Activated naive CD4-positive, alpha-beta T cell treated with anti-CD3 and anti-CD28 coated beads for 36 hours (primary cell): ENCODE results near the gene VEGFA. TPM values are rescaled to one million over a fixed set of nuclear protein-coding genes. Genes with fewer than 3 reads are reported as not detected.
"Not testable (repeated sequence)": the region's sequence is repeated elsewhere in the genome, so short reads cannot be mapped to it uniquely, and the experiment has no call there.

Source experiments
- CTCF ChIA-PET: fragments of 350-600 bp; sonication (Branson Sonifier 250); formaldehyde crosslinking; loops from one replicate; lab custom pipeline; 2021; ENCODE audit warnings: antibody characterized with exemption; lab: Charles Lee
- DNase-seq: peaks from one replicate; pipeline ENCODE4 v3.0.0-alpha.2; 2020
- H3K27ac Mint-ChIP-seq: one replicate; pipeline ENCODE4 v1.8.0; 2021; ENCODE audit warnings: mild to moderate bottlenecking, mixed read lengths
- H3K27me3 Mint-ChIP-seq: one replicate; pipeline ENCODE4 v1.8.0; 2021; ENCODE audit warnings: low read depth, mixed read lengths
- H3K36me3 Mint-ChIP-seq: one replicate; pipeline ENCODE4 v1.8.0; 2021; ENCODE audit warnings: low read depth, mixed read lengths
- H3K4me1 Mint-ChIP-seq: one replicate; pipeline ENCODE4 v1.8.0; 2021; ENCODE audit warnings: low read depth, mixed read lengths
- H3K4me3 Mint-ChIP-seq: one replicate; pipeline ENCODE4 v1.8.0; 2021; ENCODE audit warnings: mild to moderate bottlenecking, moderate library complexity, mixed read lengths
- H3K9me3 Mint-ChIP-seq: one replicate; pipeline ENCODE4 v1.8.0; 2021; ENCODE audit warnings: mixed read lengths
- intact Hi-C: fragments of 100-400 bp; cut with micrococcal nuclease; formaldehyde crosslinking; loops from one replicate; pipeline ENCODE4 v1.15.1; 2023
- total RNA-seq, 2 experiments: library from RNA; stranded (reverse); gene quantifications; one replicate each; pipeline ENCODE4 v1.2.3, GENCODE V29; 2021

The VEGFA gene
- total RNA-seq, 2 experiments from 2014 or later: 35.9 to 37.3 TPM

DNA sequence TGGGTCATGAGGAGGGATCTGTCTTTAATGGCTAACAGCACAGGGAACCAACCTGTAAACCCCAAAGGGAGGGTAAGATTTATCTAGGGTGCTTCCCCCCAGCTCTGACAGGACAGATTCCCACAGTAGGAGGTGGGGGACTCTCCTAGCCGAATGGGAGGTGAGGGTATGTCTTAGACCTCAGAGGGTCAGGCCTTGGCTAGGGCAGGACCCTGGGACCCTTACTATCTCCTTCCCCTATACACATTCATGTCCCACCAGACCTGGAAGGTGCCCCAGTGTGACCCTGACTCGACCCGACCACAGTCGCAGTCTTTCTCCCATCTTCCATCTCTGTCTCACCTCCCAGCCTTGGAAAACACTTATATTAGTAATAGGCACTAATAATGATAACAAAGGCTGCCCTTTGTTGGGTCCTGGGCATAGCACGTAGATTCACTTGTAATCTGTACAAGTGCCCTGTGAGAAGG is 36.8 kb downstream of the VEGFA start:
- Mint-ChIP-seq H3K27me3 (no peaks in the 10 kb centered on the region), H3K36me3 (no peaks in the 10 kb centered on the region), H3K4me1 (no peaks in the 10 kb centered on the region), H3K9me3 (no peaks in the 10 kb centered on the region), H3K4me3 (no peak overlapping the region), H3K27ac (no peak overlapping the region)
- no peak for DNase-seq
- intact Hi-C loops: no loop called here
- CTCF ChIA-PET: interaction anchor here (1.0 kb wide), 1 partner anchor 10 kb away, joined by 3 read pairs; no protein-coding TSS in a partner anchor

DNA sequence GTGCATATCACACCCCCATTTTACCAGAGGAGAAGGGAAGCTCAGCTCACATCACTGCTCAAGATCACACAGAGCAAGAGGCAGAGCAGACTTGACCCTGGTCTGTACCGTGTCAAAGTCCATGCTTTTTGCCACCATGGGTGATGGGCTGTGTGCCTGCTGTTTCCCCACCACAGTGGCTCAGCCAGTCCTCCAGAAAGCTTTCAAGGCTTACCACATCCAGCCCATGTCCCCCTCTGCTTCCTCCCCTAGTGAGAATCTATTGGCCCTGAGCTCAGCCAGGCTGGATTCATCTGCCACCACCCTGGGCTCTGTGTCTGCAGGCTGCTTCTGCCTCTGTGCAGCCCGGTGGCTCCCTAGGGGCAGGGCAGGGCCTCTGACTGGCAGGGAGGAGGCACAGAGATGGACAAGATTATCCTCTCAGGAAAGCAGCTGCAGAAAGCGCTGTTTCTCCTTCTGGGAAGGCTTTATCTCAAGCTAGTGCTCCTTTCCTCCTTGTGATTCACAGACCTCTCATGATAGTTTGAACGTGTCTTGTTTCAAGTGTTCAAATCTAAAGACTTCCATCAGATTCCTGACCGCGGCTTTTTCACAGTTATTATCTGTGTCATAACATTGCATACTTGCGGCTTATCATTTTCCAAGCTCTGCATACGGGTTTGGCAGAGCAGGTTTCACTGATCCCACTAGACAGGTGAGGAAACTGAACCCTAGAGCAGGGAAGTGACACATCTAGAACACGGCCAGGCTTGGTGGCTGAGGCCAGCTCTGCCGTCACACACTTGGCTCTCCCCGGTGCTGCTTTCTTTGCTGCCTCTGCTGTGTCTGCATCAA is 37.4 kb downstream of the VEGFA start:
- Mint-ChIP-seq H3K4me1 (no peaks in the 10 kb centered on the region), H3K9me3 (no peaks in the 10 kb centered on the region), H3K36me3 (no peaks in the 10 kb centered on the region), H3K27me3 (no peaks in the 10 kb centered on the region), H3K27ac (no peak overlapping the region), H3K4me3 (no peak overlapping the region)
- intact Hi-C loops: no loop called here
- DNase-seq: no peak
- CTCF ChIA-PET: interaction anchor here (0.6 to 1.2 kb wide), 3 partner anchors 9 to 33 kb away, joined by 3 read pairs; no protein-coding TSS in a partner anchor

GRCh38 chr6:43808412-43808811 is 38.4 kb downstream of the VEGFA start:
- no peak overlapping the region for H3K4me3 Mint-ChIP-seq

GRCh38 chr6:43809417-43810305 is 39.6 kb downstream of the VEGFA start:
- no peak overlapping the region for H3K4me3 Mint-ChIP-seq
- no peaks in the 10 kb centered on the region for H3K36me3 Mint-ChIP-seq
- DNase-seq: no peak
- no peaks in the 10 kb centered on the region for H3K9me3 Mint-ChIP-seq
- H3K27ac Mint-ChIP-seq: no peak overlapping the region
- peaks cover 7% of the 10 kb centered on the region for H3K4me1 Mint-ChIP-seq
- CTCF ChIA-PET: no interaction called here
- intact Hi-C loops: no loop called here
- no peaks in the 10 kb centered on the region for H3K27me3 Mint-ChIP-seq

More at GRCh38 chr6:43808412-43808811, 38.4 kb downstream of the VEGFA start:
- H3K36me3 Mint-ChIP-seq: no peaks in the 10 kb centered on the region
- H3K27me3 Mint-ChIP-seq: no peaks in the 10 kb centered on the region
- H3K27ac Mint-ChIP-seq: no peak overlapping the region
- DNase-seq: no peak
- H3K9me3 Mint-ChIP-seq: no peaks in the 10 kb centered on the region
- intact Hi-C loops: no loop called here
- CTCF ChIA-PET: interaction anchor here (0.7 to 1.2 kb wide), 2 partner anchors 30 to 38 kb away, joined by 3 read pairs; no protein-coding TSS in a partner anchor
- H3K4me1 Mint-ChIP-seq: peaks cover 6% of the 10 kb centered on the region

DNA sequence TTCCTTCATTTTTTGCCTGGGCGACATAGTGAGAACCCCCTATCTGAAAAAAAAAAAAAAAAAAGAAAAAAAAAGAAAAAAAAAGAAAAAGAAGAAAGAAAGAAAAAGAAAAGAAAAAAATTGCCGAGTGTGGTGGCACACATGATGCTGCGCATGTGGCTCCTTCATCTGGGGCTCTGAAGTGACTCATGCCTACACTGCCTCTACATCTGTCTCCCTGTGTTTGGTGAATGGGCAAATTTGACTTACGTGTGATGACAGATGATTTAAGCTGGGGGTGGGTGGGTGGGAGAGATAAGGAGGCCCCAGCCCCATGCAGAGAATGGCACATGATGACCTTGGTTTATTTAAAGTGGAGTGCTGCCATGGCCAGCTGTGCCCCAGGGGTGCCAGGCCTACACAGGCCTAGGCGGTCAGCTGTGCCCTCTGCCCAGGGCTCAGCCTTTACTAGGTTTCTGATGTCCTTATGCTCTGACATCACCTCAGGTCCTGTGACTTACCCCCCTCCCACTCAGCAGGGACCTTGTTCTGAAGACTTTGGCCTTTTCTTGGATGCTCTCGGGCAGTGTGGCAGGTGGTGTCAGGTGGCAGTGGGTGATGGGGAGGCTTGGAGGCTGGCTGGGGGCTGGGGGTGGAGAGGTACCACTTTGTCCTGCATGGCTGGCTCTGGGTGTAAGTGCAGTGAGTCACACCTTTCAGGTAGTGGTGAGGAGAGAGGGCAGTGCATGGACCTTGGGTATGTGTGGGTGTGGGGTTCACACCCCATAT is 41.1 kb downstream of the VEGFA start:
- Mint-ChIP-seq H3K27ac (no peak overlapping the region), H3K4me1 (peaks cover 7% of the 10 kb centered on the region), H3K9me3 (no peaks in the 10 kb centered on the region), H3K27me3 (no peaks in the 10 kb centered on the region), H3K4me3 (no peak overlapping the region), H3K36me3 (no peaks in the 10 kb centered on the region)
- no peak for DNase-seq
- CTCF ChIA-PET: no interaction called here
- intact Hi-C loops: no loop called here

- H3K4me1 Mint-ChIP-seq: peaks cover 7% of the 10 kb centered on the region
Observed at GRCh38 chr6:43811733-43812099, 41.7 kb downstream of the VEGFA start.

DNA sequence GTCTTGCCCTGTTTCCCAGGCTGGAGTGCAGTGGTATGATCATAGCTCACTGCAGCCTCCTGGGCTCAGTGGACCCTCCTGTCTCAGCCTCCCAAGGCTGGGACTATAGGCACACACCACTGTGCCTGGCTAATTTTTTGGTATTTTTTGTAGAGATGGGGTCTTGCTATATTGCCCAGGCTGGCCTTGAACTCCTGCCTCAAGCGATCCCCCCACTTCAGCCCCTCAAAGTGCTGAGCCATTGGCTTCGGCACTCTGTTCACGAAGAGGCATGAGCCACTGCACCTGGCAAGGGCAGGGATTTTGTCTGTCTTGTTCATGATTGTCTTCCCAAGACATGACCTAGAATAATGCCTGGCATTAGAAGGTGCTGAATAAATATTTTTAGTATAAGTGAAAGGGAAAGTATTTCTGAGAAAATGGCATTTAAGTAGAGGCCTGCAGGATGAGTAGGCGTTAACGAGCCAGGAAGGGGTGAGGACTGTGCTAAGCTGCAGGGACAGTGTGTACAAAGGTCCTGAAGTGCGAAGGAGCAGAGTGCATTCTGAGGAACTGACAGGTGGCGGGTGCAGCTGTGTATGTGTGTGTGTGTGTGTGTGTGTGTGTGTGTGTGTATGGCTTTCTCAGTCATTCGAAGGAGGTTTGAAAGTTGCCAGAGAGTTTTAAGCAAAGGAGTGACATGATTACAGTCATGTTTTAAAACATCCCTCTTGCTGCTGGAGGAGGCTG is 43.0 kb downstream of the VEGFA start:
- peak; percentile 29 for DNase-seq
- no peaks in the 10 kb centered on the region for H3K27me3 Mint-ChIP-seq
- peaks cover 7% of the 10 kb centered on the region for H3K4me1 Mint-ChIP-seq
- CTCF ChIA-PET: interaction anchor here (0.6 to 1.0 kb wide), 2 partner anchors 43 to 257 kb away, joined by 3 read pairs; partner anchors contain the start of gene VEGFA
- intact Hi-C loops: no loop called here
- no peaks in the 10 kb centered on the region for H3K9me3 Mint-ChIP-seq
- no peaks in the 10 kb centered on the region for H3K36me3 Mint-ChIP-seq
- no peak overlapping the region for H3K4me3 Mint-ChIP-seq
- no peak overlapping the region for H3K27ac Mint-ChIP-seq

More at GRCh38 chr6:43811733-43812099, 41.7 kb downstream of the VEGFA start:
- H3K36me3 Mint-ChIP-seq: no peaks in the 10 kb centered on the region
- no peak overlapping the region for H3K4me3 Mint-ChIP-seq
- intact Hi-C loops: no loop called here
- DNase-seq: no peak
- CTCF ChIA-PET: no interaction called here
- H3K9me3 Mint-ChIP-seq: no peaks in the 10 kb centered on the region
- H3K27me3 Mint-ChIP-seq: no peaks in the 10 kb centered on the region
- H3K27ac Mint-ChIP-seq: no peak overlapping the region

GRCh38 chr6:43814111-43814510 is 44.1 kb downstream of the VEGFA start:
- peaks cover 7% of the 10 kb centered on the region for H3K4me1 Mint-ChIP-seq
- H3K36me3 Mint-ChIP-seq: no peaks in the 10 kb centered on the region
- H3K4me3 Mint-ChIP-seq: no peak overlapping the region
- no peaks in the 10 kb centered on the region for H3K9me3 Mint-ChIP-seq
- no peaks in the 10 kb centered on the region for H3K27me3 Mint-ChIP-seq
- no peak overlapping the region for H3K27ac Mint-ChIP-seq
- no peak for DNase-seq
- intact Hi-C loops: no loop called here
- CTCF ChIA-PET: no interaction called here

- DNase-seq: no peak
- CTCF ChIA-PET: interaction anchor here (1.4 kb wide), 1 partner anchor 91 kb away, joined by 3 read pairs; no protein-coding TSS in a partner anchor
- H3K4me1 Mint-ChIP-seq: peaks cover 7% of the 10 kb centered on the region
- no peaks in the 10 kb centered on the region for H3K36me3 Mint-ChIP-seq
- no peaks in the 10 kb centered on the region for H3K27me3 Mint-ChIP-seq
- no peaks in the 10 kb centered on the region for H3K9me3 Mint-ChIP-seq
- H3K4me3 Mint-ChIP-seq: no peak overlapping the region
- intact Hi-C loops: no loop called here
- no peak overlapping the region for H3K27ac Mint-ChIP-seq
Observed at GRCh38 chr6:43814865-43815264, 44.9 kb downstream of the VEGFA start.

DNA sequence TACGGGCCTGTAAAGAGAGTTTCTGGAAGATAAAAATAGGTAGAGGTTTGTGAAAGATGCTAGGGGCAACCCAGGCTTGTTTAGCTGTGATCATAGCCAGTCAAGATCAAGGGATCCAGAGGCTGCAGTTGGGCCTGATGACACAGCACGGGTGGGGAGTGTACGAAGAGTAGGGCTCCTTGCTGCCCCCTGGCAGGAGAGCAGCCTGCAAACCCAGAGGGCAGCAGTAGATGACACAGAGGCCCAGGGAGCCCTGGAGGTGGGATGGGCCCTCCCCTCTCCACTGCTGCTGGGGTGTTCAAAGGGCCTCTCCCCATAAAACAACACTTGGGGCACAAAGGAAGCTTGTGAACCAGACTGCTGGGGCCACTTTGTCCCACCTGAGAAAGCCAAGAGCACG is 47.2 kb downstream of the VEGFA start:
- Mint-ChIP-seq H3K9me3 (no peaks in the 10 kb centered on the region), H3K4me3 (no peak overlapping the region), H3K27ac (no peak overlapping the region), H3K27me3 (no peaks in the 10 kb centered on the region), H3K4me1 (peaks cover 7% of the 10 kb centered on the region), H3K36me3 (no peaks in the 10 kb centered on the region)
- DNase-seq: peak; percentile 42
- CTCF ChIA-PET: interaction anchor here (0.7 to 1.6 kb wide), 6 partner anchors 10 to 96 kb away, joined by 3 to 6 read pairs (median 4); partner anchors contain the start of gene VEGFA
- intact Hi-C loops: no loop called here

DNA sequence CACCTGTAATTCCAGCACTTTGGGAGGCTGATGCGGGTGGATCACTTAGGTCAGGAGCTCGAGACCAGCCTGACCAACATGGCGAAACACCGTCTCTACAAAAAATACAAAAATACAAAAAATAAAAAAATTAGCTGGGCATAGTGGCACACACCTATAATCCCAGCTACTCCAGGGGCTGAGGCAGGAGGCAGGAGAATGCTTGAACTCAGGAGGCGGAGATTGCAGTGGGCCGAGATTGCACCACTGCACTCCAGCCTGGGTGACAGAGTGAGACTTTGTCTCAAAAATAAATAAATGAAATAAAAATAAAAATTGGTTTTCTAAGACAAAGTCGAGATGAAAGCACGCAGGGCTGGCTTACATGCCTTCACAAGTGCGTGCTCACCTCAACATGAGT is 49.0 kb downstream of the VEGFA start:
- H3K9me3 Mint-ChIP-seq, intact Hi-C loops, H3K4me3 Mint-ChIP-seq, H3K36me3 Mint-ChIP-seq, H3K27ac Mint-ChIP-seq, DNase-seq, CTCF ChIA-PET, H3K4me1 Mint-ChIP-seq, H3K27me3 Mint-ChIP-seq: not testable (repeated sequence)
